HG02642 (cell line): Measurements from ENCODE around the gene RASA4B.
"Not testable (repeated sequence)": the region's sequence is repeated elsewhere in the genome, so short reads cannot be mapped to it uniquely, and the experiment has no call there.

ENCODE experiments used
- ATAC-seq: cut with Tn5 transposase; IDR thresholded peaks from one replicate; pipeline ENCODE4 v1.9.1; 2021; ENCODE audit warnings: mild to moderate bottlenecking; ENCODE audit not compliant: unreplicated experiment, poor library complexity

RASA4B gene

GRCh38 chr7:102512642-102513221 is 4.8 kb downstream of the RASA4B start:
- ATAC-seq = not testable (repeated sequence)

GRCh38 chr7:102511860-102512522 is 5.6 kb downstream of the RASA4B start:
- peak; percentile 36 for ATAC-seq

- not testable (repeated sequence) for ATAC-seq
Measured at GRCh38 chr7:102510575-102510974, 7.0 kb downstream of the RASA4B start.

GRCh38 chr7:102507410-102508088 is 10.0 kb downstream of the RASA4B start:
- ATAC-seq = not testable (repeated sequence)

- ATAC-seq = not testable (repeated sequence)
Measured at GRCh38 chr7:102505298-102506185, 12.0 kb downstream of the RASA4B start.

- not testable (repeated sequence) for ATAC-seq
Measured at GRCh38 chr7:102503141-102503540, 14.4 kb downstream of the RASA4B start.

GRCh38 chr7:102498321-102498720 is 19.3 kb downstream of the RASA4B start:
- ATAC-seq = not testable (repeated sequence)

- not testable (repeated sequence) for ATAC-seq
Measured at GRCh38 chr7:102497308-102497707, 20.3 kb downstream of the RASA4B start.

GRCh38 chr7:102496861-102497260 is 20.7 kb downstream of the RASA4B start:
- ATAC-seq = not testable (repeated sequence)

- peak; percentile 71 for ATAC-seq
Measured at GRCh38 chr7:102494473-102495149, 23.0 kb downstream of the RASA4B start.

GRCh38 chr7:102494026-102494425 is 23.6 kb downstream of the RASA4B start:
- not testable (repeated sequence) for ATAC-seq

- ATAC-seq = not testable (repeated sequence)
Measured at GRCh38 chr7:102493220-102493935, 24.2 kb downstream of the RASA4B start.

GRCh38 chr7:102490529-102491075 is 27.0 kb downstream of the RASA4B start:
- peak; percentile 56 for ATAC-seq

- not testable (repeated sequence) for ATAC-seq
Measured at GRCh38 chr7:102484317-102484716, 33.3 kb downstream of the RASA4B start.

GRCh38 chr7:102481962-102482361 is 35.6 kb downstream of the RASA4B start:
- not testable (repeated sequence) for ATAC-seq

GRCh38 chr7:102479982-102480637 is 37.5 kb downstream of the RASA4B start:
- ATAC-seq = not testable (repeated sequence)

- peak; percentile 27 for ATAC-seq
Measured at GRCh38 chr7:102479209-102479584, 38.4 kb downstream of the RASA4B start.
